ENCODE results near the gene CYP4F11. TPM values are rescaled to one million over a fixed set of nuclear protein-coding genes. Genes with fewer than 3 reads are reported as not detected.
"Not testable (repeated sequence)": the region's sequence is repeated elsewhere in the genome, so short reads cannot be mapped to it uniquely, and the experiment has no call there.

CYP4F11 gene
- total RNA-seq, 1 donor = not detected

GRCh38 chr19:15885167-15885566 lies 49.2 kb downstream of the CYP4F11 start:
- H3K4me3 ChIP-seq (ENCODE audit: low read depth, low read length) = no peak overlapping the region
- DNase-seq (ENCODE audit: low read depth) = no peak
- no peak for TF ChIP-seq CTCF (IDR thresholded peaks at IDR 0.05; ENCODE audit: insufficient read depth, low read depth, low read length)

GRCh38 chr19:15883329-15883728 lies 51.0 kb downstream of the CYP4F11 start:
- DNase-seq (ENCODE audit: low read depth); H3K4me3 ChIP-seq (ENCODE audit: low read depth, low read length): not testable (repeated sequence)

- TF ChIP-seq CTCF (IDR thresholded peaks at IDR 0.05; ENCODE audit: insufficient read depth, low read depth, low read length) = no peak
- H3K4me3 ChIP-seq (ENCODE audit: low read depth, low read length) = no peak overlapping the region
- no peak for DNase-seq (ENCODE audit: low read depth)
These were observed 59.4 kb downstream of the CYP4F11 start for GRCh38 chr19:15874821-15875474.

GRCh38 chr19:15873771-15874170 lies 60.6 kb downstream of the CYP4F11 start:
- not testable (repeated sequence) for DNase-seq (ENCODE audit: low read depth); H3K4me3 ChIP-seq (ENCODE audit: low read depth, low read length)

- DNase-seq (ENCODE audit: low read depth) = no peak
- no peak for TF ChIP-seq CTCF (IDR thresholded peaks at IDR 0.05; ENCODE audit: insufficient read depth, low read depth, low read length)
- no peak overlapping the region for H3K4me3 ChIP-seq (ENCODE audit: low read depth, low read length)
These were observed 62.8 kb downstream of the CYP4F11 start for GRCh38 chr19:15871570-15871969.

GRCh38 chr19:15869873-15870272 lies 64.5 kb downstream of the CYP4F11 start:
- TF ChIP-seq CTCF (IDR thresholded peaks at IDR 0.05; ENCODE audit: insufficient read depth, low read depth, low read length) = no peak
- H3K4me3 ChIP-seq (ENCODE audit: low read depth, low read length) = no peak overlapping the region
- DNase-seq (ENCODE audit: low read depth) = no peak

- peak; percentile 13 for DNase-seq (ENCODE audit: low read depth)
- peak; percentile 57 for TF ChIP-seq CTCF (IDR thresholded peaks at IDR 0.05; ENCODE audit: insufficient read depth, low read depth, low read length)
- no peak overlapping the region for H3K4me3 ChIP-seq (ENCODE audit: low read depth, low read length)
These were observed 65.2 kb downstream of the CYP4F11 start for GRCh38 chr19:15869109-15869555.

- no peak for TF ChIP-seq CTCF (IDR thresholded peaks at IDR 0.05; ENCODE audit: insufficient read depth, low read depth, low read length)
- DNase-seq (ENCODE audit: low read depth) = no peak
- H3K4me3 ChIP-seq (ENCODE audit: low read depth, low read length) = no peak overlapping the region
These were observed 67.7 kb downstream of the CYP4F11 start for GRCh38 chr19:15866636-15867035.

All from fibroblast of villous mesenchyme (primary cell).